Neural crest cell (in vitro differentiated cells): Measurements from ENCODE around the gene MCF2. TPM values are rescaled to one million over a fixed set of nuclear protein-coding genes. Genes with fewer than 3 reads are reported as not detected.

Source experiments
- DNase-seq: peaks from one replicate; pipeline ENCODE4 v3.0.0; 2021; ENCODE audit warnings: low read depth, mixed read lengths, low spot score
- H3K27ac Mint-ChIP-seq: one replicate; pipeline ENCODE4 v1.8.0; 2021; ENCODE audit warnings: mild to moderate bottlenecking, mixed read lengths; ENCODE audit not compliant: unreplicated experiment
- H3K27me3 Mint-ChIP-seq: 2 replicates; pipeline ENCODE4 v1.8.0; 2021; ENCODE audit warnings: low read depth, mild to moderate bottlenecking, mixed read lengths
- H3K36me3 Mint-ChIP-seq: 2 replicates; pipeline ENCODE4 v1.8.0; 2021; ENCODE audit warnings: low read depth, mild to moderate bottlenecking, mixed read lengths
- H3K4me1 Mint-ChIP-seq: 2 replicates; pipeline ENCODE4 v1.8.0; 2021; ENCODE audit warnings: mixed read lengths
- H3K4me3 Mint-ChIP-seq: one replicate; pipeline ENCODE4 v1.8.0; 2021; ENCODE audit warnings: mild to moderate bottlenecking, mixed read lengths
- H3K9me3 Mint-ChIP-seq: 2 replicates; pipeline ENCODE4 v1.8.0; 2021; ENCODE audit warnings: mixed read lengths
- CTCF ChIP-seq: fragments of 200-600 bp; sonication (generic); conservative IDR thresholded peaks from 2 replicates; pipeline ENCODE4 v1.5.0; 2021; ENCODE audit warnings: antibody characterized with exemption, mild to moderate bottlenecking
- total RNA-seq: library from RNA; stranded (reverse); gene quantifications from 2 replicates; pipeline ENCODE4 v1.2.1, GENCODE V29; 2021

The MCF2 gene
- total RNA-seq, 1 donor from 2014 or later: 0.23 TPM

DNA sequence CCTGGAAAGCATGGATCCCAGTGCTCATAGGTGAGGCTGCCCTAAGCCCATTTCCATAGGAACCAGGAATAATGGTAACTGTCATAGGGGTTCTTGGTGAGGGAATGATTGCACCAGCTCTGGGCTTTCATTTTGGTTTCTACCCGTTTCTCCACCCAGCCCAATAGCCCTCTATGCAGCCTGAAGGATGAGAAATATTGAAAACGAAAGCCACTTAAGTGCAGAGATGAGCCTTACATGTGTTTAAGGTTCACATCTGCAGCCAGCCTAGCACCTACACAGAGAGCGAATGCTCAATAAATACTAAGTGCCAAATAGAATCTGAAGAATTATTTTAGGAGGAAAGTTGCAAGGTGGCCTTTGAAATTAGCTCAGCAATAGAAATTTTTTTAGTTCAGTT lies 60.4 kb downstream of the MCF2 start:
- no peak for DNase-seq
- Mint-ChIP-seq H3K36me3 (no peaks in the 10 kb centered on the region), H3K9me3 (peaks cover 2% of the 10 kb centered on the region), H3K4me1 (no peaks in the 10 kb centered on the region), H3K27ac (no peak overlapping the region), H3K4me3 (no peak overlapping the region), H3K27me3 (no peaks in the 10 kb centered on the region)
- TF ChIP-seq CTCF: no peak

DNA sequence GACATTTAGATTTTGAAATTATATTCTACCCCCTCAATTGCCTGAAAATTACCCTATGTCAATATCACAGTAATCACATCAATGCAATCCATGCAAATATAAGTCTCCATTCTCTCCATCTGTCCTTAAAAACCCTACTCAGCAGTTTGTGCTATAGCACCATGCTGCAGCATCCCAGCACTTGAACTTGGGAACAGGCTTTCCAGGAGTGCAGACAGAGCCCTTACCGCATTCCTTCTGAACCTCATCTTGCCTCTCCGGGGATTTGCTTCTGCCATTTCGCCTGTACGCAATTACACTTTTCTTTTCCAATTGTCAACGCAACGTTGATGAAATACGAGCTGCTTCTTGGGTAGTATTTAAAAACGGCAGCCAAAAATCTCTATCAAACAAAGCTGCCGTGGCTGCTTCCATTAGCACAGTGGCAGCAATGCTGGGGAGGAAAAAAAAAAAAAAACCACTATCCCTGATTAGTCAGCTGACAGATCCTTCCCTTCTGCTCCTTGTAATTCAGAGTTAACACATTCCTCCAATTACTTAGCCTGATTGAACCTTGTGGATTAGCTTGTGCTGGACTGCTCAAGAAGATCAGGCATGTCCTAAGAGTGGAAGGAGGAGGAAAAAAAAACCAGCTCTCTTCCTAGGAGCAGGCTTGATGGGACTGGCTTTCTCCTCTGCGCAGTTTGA lies 65.6 kb downstream of the MCF2 start:
- Mint-ChIP-seq H3K4me1 (no peaks in the 10 kb centered on the region), H3K27ac (no peak overlapping the region), H3K27me3 (no peaks in the 10 kb centered on the region), H3K4me3 (no peak overlapping the region), H3K36me3 (no peaks in the 10 kb centered on the region), H3K9me3 (no peaks in the 10 kb centered on the region)
- no peak for DNase-seq
- TF ChIP-seq CTCF: no peak

- Mint-ChIP-seq H3K4me3 (no peak overlapping the region), H3K36me3 (no peaks in the 10 kb centered on the region), H3K9me3 (peaks cover 4% of the 10 kb centered on the region), H3K27ac (no peak overlapping the region), H3K4me1 (no peaks in the 10 kb centered on the region), H3K27me3 (no peaks in the 10 kb centered on the region)
- no peak for TF ChIP-seq CTCF
- DNase-seq: no peak
These were observed 67.7 kb downstream of the MCF2 start for GRCh38 chrX:139640259-139640658.

DNA sequence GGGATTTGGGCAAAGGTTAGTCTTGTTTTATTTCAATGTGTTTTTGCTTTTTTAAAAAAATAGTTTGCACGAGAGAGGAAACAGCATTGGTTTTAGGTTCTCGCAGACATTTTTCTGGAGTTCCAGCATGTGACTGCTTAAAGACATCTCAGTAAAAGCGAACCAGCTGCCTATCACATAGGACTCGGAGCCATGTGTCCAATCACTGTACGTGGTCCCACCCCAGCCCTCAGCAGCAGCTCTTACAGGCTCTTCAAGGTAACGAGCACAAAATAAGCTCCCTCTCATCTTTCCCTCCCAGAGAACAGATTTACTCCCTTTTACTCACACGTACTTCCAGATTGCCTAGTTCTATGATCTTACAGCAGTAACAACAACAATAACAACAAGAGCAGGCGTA lies 68.7 kb downstream of the MCF2 start:
- Mint-ChIP-seq H3K4me3 (no peak overlapping the region), H3K9me3 (peaks cover 4% of the 10 kb centered on the region), H3K4me1 (no peaks in the 10 kb centered on the region), H3K36me3 (no peaks in the 10 kb centered on the region), H3K27ac (no peak overlapping the region), H3K27me3 (no peaks in the 10 kb centered on the region)
- TF ChIP-seq CTCF: no peak
- no peak for DNase-seq

- no peak for TF ChIP-seq CTCF
- Mint-ChIP-seq H3K27ac (no peak overlapping the region), H3K4me1 (no peaks in the 10 kb centered on the region), H3K9me3 (peaks cover 10% of the 10 kb centered on the region), H3K36me3 (no peaks in the 10 kb centered on the region), H3K4me3 (no peak overlapping the region), H3K27me3 (no peaks in the 10 kb centered on the region)
- DNase-seq: no peak
These were observed 107.9 kb downstream of the MCF2 start for GRCh38 chrX:139600105-139600504.
